Measurements from ENCODE around the gene RBFOX2.

GRCh38 chr22:35844886-35845285, 183.7 kb downstream of the RBFOX2 start:
- TF ChIP-seq CTCF (IDR thresholded peaks at IDR 0.05) (no peak), POLR2A (IDR thresholded peaks at IDR 0.05) (no peak)
